ENCODE measurements around the gene ISCU.

Gene ISCU

DNA sequence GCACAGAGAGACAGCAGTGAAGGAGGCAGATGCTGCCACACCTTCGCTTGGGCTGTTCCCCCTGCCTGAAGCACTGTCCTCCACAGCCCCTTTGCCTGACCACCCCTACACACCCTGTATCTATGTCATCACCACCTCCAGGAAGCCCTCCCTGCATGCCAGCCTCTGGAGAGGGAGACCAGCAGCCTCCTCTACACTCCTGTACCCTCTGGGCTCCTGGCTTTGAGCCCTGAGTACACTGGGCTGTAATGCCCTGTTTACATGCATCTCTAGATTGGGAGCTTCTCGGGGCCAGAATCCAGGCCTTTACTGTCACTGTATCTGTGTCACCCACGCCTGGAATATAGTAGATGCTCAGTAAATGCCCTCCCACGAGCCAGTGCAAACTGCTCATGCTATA, 41.3 kb downstream of the ISCU start:
- no peak for DNase-seq (ENCODE audit: low read depth)

DNA sequence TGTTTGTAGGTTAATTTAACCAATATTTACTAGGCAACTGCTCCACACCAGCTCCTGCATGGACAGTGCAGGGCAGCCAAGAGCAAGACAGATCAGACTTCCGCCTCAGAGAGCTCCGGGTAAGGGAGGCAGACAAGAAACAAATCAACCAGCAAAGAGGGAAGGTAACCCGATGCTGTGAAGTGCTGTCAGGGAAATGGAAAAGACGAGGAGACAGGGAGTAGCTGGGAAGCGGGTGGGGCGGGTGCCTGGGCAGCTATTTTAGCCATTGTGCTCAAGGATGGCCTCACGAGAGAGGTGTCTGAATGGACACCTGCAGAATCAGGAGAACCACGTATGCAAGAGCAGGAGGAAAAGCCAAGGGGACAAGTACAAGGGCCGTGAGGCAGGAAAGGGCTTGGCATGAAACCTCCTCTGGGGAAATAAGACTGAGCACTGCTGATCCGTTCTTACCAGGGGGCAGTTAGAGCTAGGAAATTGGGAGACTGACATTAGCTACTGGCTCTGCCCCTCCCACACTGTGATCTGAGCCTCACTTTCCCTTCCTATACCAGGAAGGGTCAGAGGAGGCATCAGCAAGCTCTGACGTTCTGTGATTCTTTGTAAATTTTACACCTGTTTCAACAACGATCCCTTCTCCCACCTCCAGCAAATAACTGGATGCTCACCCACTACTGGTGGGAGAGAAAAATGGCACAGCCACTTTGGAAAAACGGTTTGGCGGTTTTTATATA, 42.0 kb downstream of the ISCU start:
- DNase-seq (ENCODE audit: low read depth), result no peak

DNA sequence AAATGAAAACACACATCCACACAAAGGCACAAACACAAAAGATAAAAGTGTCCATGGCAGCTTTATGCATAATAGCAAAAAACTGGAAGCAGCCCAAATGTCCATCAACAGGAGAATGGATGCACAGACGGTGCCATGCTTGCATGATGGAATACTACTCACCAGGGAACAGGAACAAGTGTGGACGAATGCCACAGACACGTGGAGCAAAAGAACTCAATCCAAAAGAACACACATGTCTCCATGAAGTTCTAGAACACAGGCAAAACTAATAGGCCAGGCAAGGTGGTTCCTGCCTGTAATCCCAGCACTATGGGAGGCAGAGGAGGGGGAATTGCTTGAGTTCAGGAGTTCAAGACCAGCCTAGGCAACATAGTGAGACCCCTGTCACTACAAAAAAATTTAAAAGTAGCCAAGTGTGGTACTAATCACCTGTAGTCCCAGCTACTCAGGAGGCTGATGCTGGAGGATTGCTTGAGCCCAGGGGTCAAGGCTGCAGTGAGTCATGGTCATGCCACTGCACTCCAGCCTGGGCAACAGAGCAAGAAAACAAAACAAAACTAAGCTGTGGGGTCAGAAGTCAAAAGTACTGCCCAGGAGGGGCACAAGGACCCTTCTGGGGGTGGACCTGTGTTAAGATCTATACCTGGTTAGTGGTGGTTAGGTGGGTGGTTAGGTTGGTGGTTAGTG, 42.7 kb downstream of the ISCU start:
- no peak for DNase-seq (ENCODE audit: low read depth)

DNA sequence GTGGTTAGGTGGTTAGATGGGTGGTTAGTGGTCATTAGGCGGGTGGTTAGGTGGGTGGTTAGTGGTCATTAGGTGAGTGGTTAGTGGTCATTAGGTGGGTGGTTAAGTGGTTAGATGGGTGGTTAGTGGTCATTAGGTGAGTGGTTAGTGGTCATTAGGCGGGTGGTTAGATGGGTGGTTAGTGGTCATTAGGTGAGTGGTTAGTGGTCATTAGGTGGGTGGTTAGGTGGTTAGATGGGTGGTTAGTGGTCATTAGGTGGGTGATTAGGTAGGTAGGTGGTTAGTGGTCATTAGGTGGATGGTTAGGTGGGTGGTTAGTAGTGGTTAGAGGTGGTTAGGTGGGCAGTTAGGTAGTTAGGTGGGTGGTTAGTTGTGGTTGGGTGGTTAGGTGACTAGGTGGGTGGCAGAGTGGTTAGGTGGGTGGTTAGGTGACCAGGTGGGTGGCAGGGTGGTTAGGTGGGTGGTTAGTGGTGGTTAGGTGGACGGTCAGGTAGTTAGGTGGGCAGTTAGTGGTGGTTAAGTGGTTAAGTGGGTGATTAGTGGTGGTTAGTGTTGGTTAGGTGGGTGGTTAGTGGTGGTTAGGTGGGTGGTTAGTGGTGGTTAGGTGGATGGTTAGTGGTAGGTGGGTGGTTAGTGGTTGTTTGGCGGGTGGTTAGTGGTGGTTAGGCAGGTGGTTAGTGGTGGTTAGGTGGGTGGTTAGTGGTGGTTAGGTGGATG, 43.5 kb downstream of the ISCU start:
- DNase-seq (ENCODE audit: low read depth), result no peak

DNA sequence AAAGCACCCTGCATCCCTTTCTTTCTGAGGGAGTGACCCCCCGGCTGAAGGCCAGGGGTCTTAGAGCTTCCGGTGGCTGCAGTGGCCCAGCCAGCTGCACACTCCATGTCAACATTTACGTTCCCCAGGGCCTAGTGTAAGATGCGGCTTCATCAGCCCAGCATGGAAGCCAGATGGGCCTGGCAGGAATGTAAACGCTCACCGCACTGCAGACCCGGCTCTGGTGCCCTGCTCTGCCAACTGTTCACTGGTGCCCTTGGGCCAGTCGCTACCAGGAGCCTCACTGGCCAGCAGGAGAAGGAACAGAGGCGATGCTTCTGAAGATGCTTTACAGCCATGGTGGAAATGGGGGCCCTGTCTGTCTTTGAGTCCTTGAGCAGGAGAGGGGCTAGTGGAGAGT, 44.1 kb downstream of the ISCU start:
- no peak for DNase-seq (ENCODE audit: low read depth)

DNA sequence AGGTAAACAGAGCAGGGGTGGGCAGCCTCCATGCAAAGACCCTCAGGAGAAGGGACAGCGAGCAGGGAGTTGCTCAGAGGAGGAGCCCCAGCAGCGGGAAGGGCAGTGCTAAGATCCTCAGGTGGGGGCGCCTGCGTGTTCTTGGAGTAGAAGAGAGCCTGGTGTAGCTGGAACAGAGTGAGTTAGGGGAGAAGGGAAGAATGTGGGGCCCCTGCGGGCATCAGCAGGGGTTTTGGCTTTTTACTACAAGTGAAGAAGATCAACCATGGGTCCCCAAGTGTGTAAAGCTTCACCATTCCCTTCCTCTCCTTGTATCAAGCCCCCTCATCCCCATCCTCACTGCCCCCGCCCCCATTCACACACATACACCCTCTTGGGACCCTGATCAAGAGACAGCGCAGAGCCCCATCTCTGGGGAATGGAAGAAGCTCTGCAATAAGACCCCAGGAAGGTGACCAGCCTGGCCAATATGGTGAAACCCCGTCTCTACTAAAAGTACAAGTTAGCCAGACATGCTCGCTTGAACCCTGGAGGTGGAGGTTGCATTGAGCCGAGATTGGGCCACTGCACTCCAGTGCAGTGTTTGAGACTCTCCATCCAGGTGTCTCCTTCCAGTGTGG, 45.7 kb downstream of the ISCU start:
- DNase-seq (ENCODE audit: low read depth), result no peak

DNA sequence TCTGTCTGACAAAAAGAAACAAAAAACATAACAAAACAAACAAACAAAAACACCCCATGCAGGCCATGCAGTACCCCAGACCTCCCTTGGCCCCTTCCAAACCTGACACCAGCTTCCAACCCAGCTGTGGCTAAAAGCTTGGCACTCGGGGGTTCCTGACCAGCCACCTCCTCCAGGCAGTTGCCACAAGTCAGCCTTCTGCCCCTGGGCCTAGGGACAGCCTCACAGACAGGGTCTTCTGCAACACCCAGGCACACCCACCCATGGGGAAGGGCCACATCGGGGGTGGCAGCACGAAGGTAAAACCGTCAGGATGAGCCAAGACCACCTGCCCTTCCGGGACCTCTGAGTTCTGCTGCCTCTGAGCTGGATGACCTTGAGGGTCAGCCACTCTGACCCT, 46.2 kb downstream of the ISCU start:
- no peak for DNase-seq (ENCODE audit: low read depth)

DNA sequence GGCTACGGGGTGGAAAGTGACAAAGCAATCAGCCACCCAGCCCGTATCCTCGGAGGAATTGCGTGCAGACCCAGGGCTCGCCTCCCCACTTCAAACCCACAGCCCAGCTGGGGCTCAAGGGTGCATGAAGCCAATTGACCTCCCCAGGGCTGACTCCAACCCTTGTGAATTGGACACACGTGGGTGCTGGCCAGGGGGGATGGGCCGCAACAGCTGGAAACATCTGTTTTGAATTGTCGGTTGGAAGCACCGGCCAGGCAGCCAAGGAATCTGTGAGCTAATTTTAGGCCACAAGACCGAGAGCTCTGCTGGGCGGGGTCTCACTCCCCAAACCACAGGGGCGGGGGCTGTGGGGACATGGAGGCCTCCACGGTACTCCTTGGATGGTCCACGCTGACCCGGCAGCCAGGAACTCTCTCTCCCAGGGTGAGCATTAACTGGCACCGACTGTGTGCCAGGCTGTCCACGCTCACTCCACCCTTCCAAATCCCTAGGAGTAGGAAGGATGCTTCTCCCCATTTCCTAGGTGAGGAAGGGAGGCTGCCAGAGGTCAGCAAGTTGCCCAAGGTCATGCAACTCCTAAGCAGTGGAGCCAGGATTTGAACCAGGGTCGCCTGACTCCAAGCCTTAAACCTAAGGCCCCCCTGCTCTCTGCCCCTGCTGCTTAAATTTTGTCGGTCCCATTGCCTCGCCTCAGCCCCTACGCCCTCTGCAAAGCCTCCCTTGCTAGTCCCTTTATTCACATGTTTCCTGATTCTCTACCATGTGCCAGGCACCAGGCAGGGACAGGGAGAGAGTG, 47.3 kb downstream of the ISCU start:
- no peak for DNase-seq (ENCODE audit: low read depth)

DNA sequence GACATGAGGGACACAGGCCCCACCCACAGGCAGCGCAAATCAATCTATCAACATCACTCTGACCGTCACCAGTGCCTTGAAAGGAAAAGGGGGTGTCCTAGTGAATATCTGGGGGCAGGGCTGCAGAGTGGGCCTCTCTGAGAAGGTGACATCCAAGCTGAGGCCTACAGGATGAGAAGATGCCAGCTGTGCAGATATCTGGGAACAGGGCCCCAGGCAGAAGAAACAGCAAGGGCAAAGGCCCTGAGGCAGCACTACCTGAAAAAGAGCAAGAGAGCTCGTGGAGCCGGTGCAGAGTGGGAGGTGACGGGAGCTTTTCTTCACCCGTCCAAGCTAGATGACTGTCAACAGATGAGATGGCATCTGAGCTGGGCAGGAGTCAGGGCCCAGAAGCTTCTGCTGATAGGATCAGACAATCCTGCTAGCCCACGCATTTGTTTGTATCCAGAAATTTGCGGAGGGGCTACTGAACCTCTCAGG, 48.0 kb downstream of the ISCU start:
- no peak for DNase-seq (ENCODE audit: low read depth)

DNA sequence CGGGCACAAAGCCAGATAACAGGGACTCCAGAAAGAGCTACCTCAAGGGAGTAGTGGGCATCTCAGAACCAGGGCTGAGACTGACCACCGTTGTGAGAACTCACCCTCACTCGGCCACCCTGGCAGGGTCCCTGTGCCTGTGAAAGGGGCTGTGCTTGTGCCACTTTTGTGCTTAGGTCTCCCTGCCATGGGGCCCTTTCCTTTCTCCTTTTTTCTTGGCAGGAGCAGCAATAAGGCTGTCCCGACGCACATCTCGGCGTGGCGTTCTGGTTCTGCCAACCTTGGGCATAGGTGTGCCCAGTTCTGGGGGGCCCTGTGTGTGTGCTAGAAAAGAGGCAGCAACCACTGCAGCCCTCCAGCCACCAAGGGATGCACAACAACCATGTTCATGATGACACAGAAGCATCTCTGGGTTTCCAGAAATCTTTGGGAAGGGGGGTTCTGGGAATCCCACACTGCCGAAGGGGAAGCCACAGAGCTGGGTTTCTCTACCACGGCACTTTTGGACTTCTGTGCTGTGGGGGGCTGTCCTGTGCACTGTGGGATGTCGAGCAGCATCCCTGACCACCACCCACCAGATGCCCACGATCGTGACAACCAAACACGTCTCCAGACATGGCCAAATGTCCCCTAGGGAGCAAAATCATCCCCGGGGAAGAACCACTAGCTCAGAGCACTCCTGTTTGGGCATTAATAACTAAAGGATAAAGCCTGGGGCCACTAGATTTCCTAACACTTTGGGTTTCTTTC, 48.6 kb downstream of the ISCU start:
- DNase-seq (ENCODE audit: low read depth), result no peak

DNA sequence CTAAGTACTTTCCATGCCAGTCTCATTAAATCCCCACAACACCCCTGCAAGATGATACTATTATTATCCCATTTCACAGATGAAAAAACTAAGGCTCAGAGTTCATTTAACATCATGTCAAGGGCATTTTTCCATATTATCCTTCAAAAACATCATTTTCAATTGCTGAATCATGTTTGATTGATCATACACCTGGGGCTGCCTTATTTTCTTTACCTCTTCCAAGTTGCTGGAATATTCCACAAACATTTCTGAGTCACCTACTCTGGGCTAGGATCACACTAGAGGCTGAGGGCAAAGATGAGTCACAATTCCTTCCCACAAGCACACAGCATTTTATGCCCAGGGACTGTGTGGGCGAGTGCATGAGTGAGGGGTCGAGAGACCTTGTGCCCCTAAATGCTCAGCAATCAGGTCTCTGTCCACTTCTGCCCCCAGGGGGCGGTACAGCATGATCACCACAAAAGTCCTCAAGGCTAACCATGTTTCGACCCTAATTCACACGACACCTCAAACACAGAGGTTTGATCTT, 49.6 kb downstream of the ISCU start:
- no peak for DNase-seq (ENCODE audit: low read depth)

DNA sequence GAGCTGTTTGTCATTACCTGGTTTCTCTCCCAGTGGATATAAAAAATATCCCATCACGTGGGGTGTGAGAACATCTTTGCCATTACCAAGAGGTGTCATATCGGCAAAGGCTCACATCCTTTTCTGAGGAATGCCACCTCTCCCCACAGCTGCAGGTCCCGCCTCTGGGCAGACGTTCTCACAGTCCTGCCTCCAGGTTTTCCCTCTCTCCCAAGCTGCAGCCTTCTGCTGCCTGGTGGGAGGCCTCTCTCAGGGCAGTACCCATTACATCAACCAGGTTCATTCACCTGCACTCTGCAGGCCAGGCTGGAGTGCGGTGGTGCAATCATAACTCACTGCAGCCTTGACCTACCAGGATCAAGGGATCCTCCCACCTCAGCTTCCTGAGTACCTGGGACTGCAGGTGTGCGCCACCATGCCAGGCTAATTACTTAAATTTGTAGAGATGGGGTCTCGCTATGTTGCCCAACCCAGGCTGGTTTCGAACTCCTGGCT, 50.4 kb downstream of the ISCU start:
- no peak for DNase-seq (ENCODE audit: low read depth)

DNA sequence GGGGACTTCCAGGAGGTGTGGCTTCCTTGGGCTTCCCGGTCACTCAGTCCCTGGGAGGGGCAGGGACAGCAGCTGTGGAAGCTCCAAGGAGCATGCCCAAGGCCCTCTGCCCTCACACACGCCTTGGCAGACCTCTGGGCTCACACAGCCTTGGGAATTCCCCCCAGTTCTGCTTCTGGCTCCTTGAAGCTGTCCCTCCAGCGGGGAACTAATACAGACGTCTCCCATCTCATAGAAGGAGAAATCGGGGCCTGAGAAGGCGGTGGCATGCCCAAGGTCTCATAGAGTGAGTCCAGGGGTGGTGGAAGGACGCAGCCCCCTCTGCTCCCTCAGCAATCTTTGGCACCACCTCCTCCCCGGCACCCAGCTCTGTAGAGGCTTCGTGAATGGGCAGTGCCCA, 51.2 kb downstream of the ISCU start:
- no peak for DNase-seq (ENCODE audit: low read depth)

DNA sequence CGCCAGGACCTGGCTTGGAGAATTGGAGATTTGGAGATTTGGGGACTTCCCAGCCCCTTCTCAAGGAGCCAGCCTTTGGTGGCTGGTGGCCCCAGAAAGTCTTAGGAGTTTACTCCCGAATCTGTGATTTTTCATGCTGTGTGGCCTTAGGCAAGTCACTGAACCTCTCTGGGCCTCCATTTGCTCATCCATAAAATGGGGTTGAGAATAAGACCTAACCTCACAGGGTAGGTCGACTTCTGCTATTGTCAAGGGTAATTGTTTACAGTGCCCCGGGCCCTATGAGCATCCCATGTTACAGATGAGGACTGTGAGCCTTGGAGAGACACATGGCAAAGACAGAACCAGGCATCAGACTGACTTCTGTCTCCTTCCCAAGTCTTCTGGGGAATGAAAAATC, 51.6 kb downstream of the ISCU start:
- no peak for DNase-seq (ENCODE audit: low read depth)

DNA sequence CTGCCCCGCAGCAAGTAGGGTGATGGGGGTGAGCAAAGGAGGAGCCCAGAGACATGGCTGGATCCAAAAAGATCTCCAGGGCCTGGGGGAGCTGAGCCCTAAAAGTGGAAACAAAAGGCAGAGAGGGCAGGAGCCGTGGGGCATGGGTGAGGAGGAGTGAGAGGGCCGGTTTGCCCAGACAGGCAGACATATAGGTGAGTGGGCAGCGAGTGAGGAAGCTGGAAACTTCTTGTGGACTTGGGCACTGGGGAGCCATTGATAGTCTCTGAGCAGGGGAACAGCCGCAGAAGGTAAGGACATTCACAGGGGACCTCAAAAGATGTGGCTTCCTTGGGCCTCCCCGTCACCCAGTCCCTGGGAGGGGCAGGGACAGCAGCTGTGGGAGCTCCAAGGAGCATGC, 52.2 kb downstream of the ISCU start:
- DNase-seq (ENCODE audit: low read depth), result no peak

DNA sequence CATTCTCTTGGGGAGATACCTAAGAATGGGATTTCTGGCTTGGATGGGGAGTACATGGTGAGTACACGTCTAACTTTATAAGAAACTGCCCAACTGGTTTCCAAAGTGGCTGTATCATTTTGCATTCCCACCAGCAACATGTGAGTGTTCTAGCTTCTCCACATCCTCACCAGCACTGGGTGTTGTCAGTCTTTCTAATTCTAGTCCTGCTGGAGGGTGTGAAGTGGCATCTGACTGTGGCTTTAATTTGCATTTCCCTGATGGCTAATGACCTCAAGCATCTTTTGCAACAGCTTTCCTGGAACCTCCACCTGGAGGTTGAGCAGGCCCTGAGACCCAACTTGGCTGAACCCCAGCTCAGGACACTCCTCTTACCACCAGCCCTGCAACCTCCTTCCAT, 53.5 kb downstream of the ISCU start:
- DNase-seq (ENCODE audit: low read depth), result no peak

DNA sequence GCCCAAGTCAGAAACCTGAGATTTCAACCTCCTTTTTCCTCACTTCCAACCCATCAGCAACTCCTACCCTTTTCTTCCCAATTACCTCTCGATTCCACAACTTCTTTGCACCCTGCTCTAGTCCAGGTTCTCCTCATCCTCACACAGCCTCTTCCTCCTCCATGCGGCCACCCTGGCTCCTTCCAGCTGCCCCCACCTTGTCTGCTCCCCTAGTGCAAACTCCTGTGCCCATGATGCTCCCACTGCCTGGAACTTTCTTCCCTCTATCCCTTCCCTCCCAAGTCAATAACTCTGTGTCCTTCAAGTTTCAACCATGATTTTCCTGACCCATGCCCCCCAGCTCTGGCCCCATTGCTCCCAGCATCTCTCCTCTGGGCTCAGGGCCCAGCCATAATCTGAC, 54.0 kb downstream of the ISCU start:
- no peak for DNase-seq (ENCODE audit: low read depth)

DNA sequence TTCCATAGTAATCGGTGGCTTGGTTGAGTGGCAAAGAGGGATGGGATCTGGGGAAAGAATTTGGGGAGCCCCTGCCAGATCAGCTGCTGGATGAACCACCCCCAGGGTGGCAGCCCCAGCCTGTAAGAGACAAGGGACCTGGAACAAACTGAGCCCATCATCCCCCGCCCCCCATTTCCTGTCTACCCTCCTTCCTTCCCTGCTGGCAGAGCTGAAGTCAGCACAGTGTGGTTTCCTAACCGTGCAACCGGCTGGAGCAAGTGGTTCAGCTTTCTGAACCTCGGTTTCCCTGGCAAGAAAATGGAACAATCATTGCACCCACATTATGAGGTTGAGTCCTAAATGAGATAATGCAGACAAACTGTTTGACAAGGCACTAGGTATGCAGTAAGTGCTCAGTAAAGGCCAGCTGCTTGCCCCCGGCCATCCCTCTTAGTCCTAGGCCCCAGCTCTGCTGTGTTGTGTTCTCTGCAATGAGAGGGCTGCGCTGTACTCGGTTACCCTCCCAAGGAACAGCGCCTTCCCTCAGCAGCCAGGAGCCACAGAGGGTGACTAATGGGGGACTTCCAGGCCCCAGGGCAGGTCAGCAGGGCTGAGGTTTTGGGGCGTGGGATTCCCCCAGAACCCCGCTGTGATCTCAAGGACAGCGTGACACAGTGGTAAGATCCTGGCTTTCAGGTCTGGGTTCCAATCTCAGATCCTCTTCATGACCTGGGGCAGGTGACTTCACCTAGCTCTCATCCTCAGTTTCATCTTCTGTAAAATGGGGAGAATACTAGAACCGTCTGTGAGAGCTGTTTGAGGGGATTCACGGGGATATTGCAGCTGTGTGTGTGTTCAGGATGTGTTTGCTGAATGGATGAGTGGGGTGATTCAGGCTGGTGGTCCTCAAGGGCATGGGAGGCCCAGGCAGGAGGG, 54.8 kb downstream of the ISCU start:
- DNase-seq (ENCODE audit: low read depth), result no peak

DNA sequence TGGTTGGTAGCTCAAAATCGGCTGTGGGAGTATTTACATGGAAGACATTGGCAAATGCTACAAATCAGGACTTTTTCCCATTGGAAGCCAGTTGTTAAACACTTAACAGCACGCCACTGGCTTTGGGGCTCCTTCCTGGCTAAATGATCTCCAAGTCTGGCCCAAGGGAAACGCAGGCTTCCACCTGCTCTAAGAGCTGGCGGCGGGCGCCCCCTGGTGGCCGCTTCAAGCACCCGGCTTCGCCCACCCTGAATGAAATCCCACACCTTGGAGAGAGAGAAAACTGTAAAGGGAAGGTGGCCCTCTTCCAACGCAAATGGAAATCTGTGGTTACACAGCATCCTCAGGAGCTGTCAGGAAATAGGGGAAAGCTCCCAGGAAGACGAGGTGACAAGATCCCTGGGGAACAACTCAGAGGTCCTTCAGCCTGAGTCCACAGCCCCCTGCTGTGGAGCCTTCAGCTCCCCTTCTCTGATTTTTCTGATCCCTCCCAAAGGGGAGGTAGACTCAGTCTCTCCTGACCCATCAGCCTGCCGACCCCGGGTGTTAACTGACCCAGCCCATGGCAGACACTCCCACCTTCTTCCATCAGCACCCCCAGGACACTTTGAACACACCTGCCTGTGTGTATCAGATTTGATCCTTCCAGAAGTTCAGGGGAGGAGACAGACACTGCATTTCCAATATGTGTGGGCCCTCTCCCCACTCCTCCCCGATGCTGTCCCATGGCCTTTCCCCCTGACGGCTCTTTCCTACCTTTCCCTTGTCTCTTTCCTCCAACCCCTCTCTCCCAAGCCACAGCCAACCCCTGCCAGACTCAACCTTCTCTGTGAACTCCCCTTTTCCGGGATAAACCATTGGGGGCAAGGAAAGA, 55.9 kb downstream of the ISCU start:
- DNase-seq (ENCODE audit: low read depth), result no peak

Data from CMK (cell line).